Measurements from ENCODE around the gene MTHFD1.

MTHFD1 gene

GRCh38 chr14:64488590-64489099 lies 100.5 kb downstream of the MTHFD1 start:
- H3K36me3 ChIP-seq (ENCODE audit: low read depth): peaks cover 69% of the 10 kb centered on the region
- no peak for TF ChIP-seq CTCF (IDR thresholded peaks at IDR 0.05; ENCODE audit: poor library complexity, severe bottlenecking)
- no peak overlapping the region for H3K27ac ChIP-seq (ENCODE audit: poor library complexity, severe bottlenecking)
- H3K27me3 ChIP-seq (ENCODE audit: insufficient read depth, poor library complexity, severe bottlenecking): no peaks in the 10 kb centered on the region
- H3K9me3 ChIP-seq (ENCODE audit: severe bottlenecking): no peaks in the 10 kb centered on the region
- DNase-seq (ENCODE audit: low spot score) (no peak), ATAC-seq (ENCODE audit: low read depth) (no peak)
- H3K4me1 ChIP-seq (ENCODE audit: insufficient read depth, poor library complexity, severe bottlenecking): no peaks in the 10 kb centered on the region
- H3K4me3 ChIP-seq (ENCODE audit: severe bottlenecking): no peak overlapping the region

- H3K4me3 ChIP-seq (ENCODE audit: severe bottlenecking): no peak overlapping the region
- no peaks in the 10 kb centered on the region for H3K4me1 ChIP-seq (ENCODE audit: insufficient read depth, poor library complexity, severe bottlenecking)
- H3K9me3 ChIP-seq (ENCODE audit: severe bottlenecking): no peaks in the 10 kb centered on the region
- no peak for DNase-seq (ENCODE audit: low spot score)
- peaks cover 59% of the 10 kb centered on the region for H3K36me3 ChIP-seq (ENCODE audit: low read depth)
- no peak for TF ChIP-seq CTCF (IDR thresholded peaks at IDR 0.05; ENCODE audit: poor library complexity, severe bottlenecking)
- no peak overlapping the region for H3K27ac ChIP-seq (ENCODE audit: poor library complexity, severe bottlenecking)
- ATAC-seq (ENCODE audit: low read depth): no peak
- H3K27me3 ChIP-seq (ENCODE audit: insufficient read depth, poor library complexity, severe bottlenecking): no peaks in the 10 kb centered on the region
Measured at GRCh38 chr14:64491637-64492036, 103.5 kb downstream of the MTHFD1 start.

GRCh38 chr14:64493455-64493854 lies 105.3 kb downstream of the MTHFD1 start:
- peaks cover 54% of the 10 kb centered on the region for H3K36me3 ChIP-seq (ENCODE audit: low read depth)
- no peak for ATAC-seq (ENCODE audit: low read depth)

GRCh38 chr14:64495252-64495651 lies 107.1 kb downstream of the MTHFD1 start:
- Histone ChIP-seq H3K27me3 (ENCODE audit: insufficient read depth, poor library complexity, severe bottlenecking) (no peaks in the 10 kb centered on the region), H3K4me1 (ENCODE audit: insufficient read depth, poor library complexity, severe bottlenecking) (peaks cover 5% of the 10 kb centered on the region), H3K4me3 (ENCODE audit: severe bottlenecking) (no peak overlapping the region), H3K9me3 (ENCODE audit: severe bottlenecking) (no peaks in the 10 kb centered on the region), H3K27ac (ENCODE audit: poor library complexity, severe bottlenecking) (no peak overlapping the region), H3K36me3 (ENCODE audit: low read depth) (peaks cover 53% of the 10 kb centered on the region)
- ATAC-seq (ENCODE audit: low read depth) (no peak), DNase-seq (ENCODE audit: low spot score) (no peak)
- no peak for TF ChIP-seq CTCF (IDR thresholded peaks at IDR 0.05; ENCODE audit: poor library complexity, severe bottlenecking)

More at GRCh38 chr14:64493455-64493854, 105.3 kb downstream of the MTHFD1 start:
- DNase-seq (ENCODE audit: low spot score): no peak
- no peak for TF ChIP-seq CTCF (IDR thresholded peaks at IDR 0.05; ENCODE audit: poor library complexity, severe bottlenecking)
- no peak overlapping the region for H3K27ac ChIP-seq (ENCODE audit: poor library complexity, severe bottlenecking)
- no peaks in the 10 kb centered on the region for H3K27me3 ChIP-seq (ENCODE audit: insufficient read depth, poor library complexity, severe bottlenecking)
- peaks cover 2% of the 10 kb centered on the region for H3K4me1 ChIP-seq (ENCODE audit: insufficient read depth, poor library complexity, severe bottlenecking)
- no peaks in the 10 kb centered on the region for H3K9me3 ChIP-seq (ENCODE audit: severe bottlenecking)
- H3K4me3 ChIP-seq (ENCODE audit: severe bottlenecking): no peak overlapping the region

GRCh38 chr14:64496764-64497163 lies 108.6 kb downstream of the MTHFD1 start:
- Histone ChIP-seq H3K4me3 (ENCODE audit: severe bottlenecking) (no peak overlapping the region), H3K36me3 (ENCODE audit: low read depth) (peaks cover 45% of the 10 kb centered on the region), H3K9me3 (ENCODE audit: severe bottlenecking) (no peaks in the 10 kb centered on the region), H3K27me3 (ENCODE audit: insufficient read depth, poor library complexity, severe bottlenecking) (no peaks in the 10 kb centered on the region), H3K4me1 (ENCODE audit: insufficient read depth, poor library complexity, severe bottlenecking) (peaks cover 15% of the 10 kb centered on the region), H3K27ac (ENCODE audit: poor library complexity, severe bottlenecking) (no peak overlapping the region)
- no peak for DNase-seq (ENCODE audit: low spot score)
- no peak for TF ChIP-seq CTCF (IDR thresholded peaks at IDR 0.05; ENCODE audit: poor library complexity, severe bottlenecking)
- ATAC-seq (ENCODE audit: low read depth): no peak
